Liver (tissue), 9 donors: ENCODE data around the gene VPS37B. TPM values are rescaled to one million over a fixed set of nuclear protein-coding genes. Genes with fewer than 3 reads are reported as not detected.
A peak's percentile ranks its signal among the peaks of the same experiment; 100 is the strongest.

Source experiments
- DNase-seq: peaks from one replicate; pipeline ENCODE4 v3.0.0-alpha.2; 2017; ENCODE audit warnings: low spot score
- H3K27ac ChIP-seq, 2 donors: one replicate each; pipeline ENCODE4 v1.7.0; 2013; ENCODE audit warnings: inconsistent platforms in 2 of 2, low read length in 2 of 2, control low read depth in 1 of 2, low read depth in 1 of 2, mild to moderate bottlenecking in 1 of 2
- H3K27me3 ChIP-seq, 4 donors: one replicate each; pipeline versions ENCODE4 v1.6.1 to v1.7.0; 2013; ENCODE audit warnings: low read length in 3 of 4, inconsistent platforms in 1 of 4, mild to moderate bottlenecking in 1 of 4, moderate library complexity in 1 of 4; ENCODE audit not compliant: control insufficient read depth in 4 of 4, insufficient read depth in 4 of 4
- H3K36me3 ChIP-seq, 4 donors: one replicate each; pipeline versions ENCODE4 v1.6.1 to v1.7.0; 2013; ENCODE audit warnings: low read length in 3 of 4, mild to moderate bottlenecking in 3 of 4, low read depth in 1 of 4, moderate library complexity in 1 of 4; ENCODE audit not compliant: control insufficient read depth in 4 of 4, insufficient read depth in 3 of 4
- H3K4me1 ChIP-seq, 4 donors: one replicate each; pipeline versions ENCODE4 v1.6.1 to v1.7.0; 2013; ENCODE audit warnings: low read length in 3 of 4, mild to moderate bottlenecking in 3 of 4, moderate library complexity in 1 of 4; ENCODE audit not compliant: control insufficient read depth in 4 of 4, insufficient read depth in 4 of 4
- H3K4me3 ChIP-seq, 3 donors: one replicate each; pipeline versions ENCODE4 v1.6.1 to v1.7.0; 2013; ENCODE audit warnings: low read length in 3 of 3, control low read depth in 1 of 3, low read depth in 1 of 3, mild to moderate bottlenecking in 1 of 3
- H3K9ac ChIP-seq, 2 donors: one replicate each; pipeline ENCODE4 v1.7.0; 2013; ENCODE audit warnings: low read length in 2 of 2, mild to moderate bottlenecking in 2 of 2, moderate library complexity in 2 of 2, control low read depth in 1 of 2, low read depth in 1 of 2
- H3K9me3 ChIP-seq, 4 donors: one replicate each; pipeline versions ENCODE4 v1.6.1 to v1.7.0; 2013; ENCODE audit warnings: low read length in 3 of 4; ENCODE audit not compliant: control insufficient read depth in 4 of 4
- ATF3 ChIP-seq: IDR thresholded peaks from 2 replicates; pipeline ENCODE4 v1.6.1; 2016; ENCODE audit warnings: antibody characterized with exemption
- CTCF ChIP-seq: fragments of 150-350 bp; IDR thresholded peaks from 2 replicates; pipeline ENCODE4 v1.5.1; 2017; ENCODE audit warnings: improper control_type of control experiment, low read depth, low read length; ENCODE audit not compliant: missing input control
- EGR1 ChIP-seq, 2 donors: IDR thresholded peaks; 2 replicates each; pipeline ENCODE4 v1.6.1; 2016 to 2018; ENCODE audit warnings: antibody characterized with exemption in 2 of 2, low read depth in 2 of 2
- FOXA1 ChIP-seq: IDR thresholded peaks from 2 replicates; pipeline ENCODE4 v1.6.1; 2016; ENCODE audit warnings: antibody characterized with exemption
- GABPA ChIP-seq, 2 donors: IDR thresholded peaks in 1 of 2; conservative IDR thresholded peaks in 1 of 2; 2 replicates each; pipeline ENCODE4 v1.6.1; 2016; ENCODE audit warnings: antibody characterized with exemption in 2 of 2, mild to moderate bottlenecking in 1 of 2, moderate library complexity in 1 of 2
- HNF4G ChIP-seq: IDR thresholded peaks from 2 replicates; pipeline ENCODE4 v1.6.1; 2016; ENCODE audit warnings: antibody characterized with exemption
- JUND ChIP-seq, 2 donors: IDR thresholded peaks; 2 replicates each; pipeline ENCODE4 v1.6.1; 2016; ENCODE audit warnings: antibody characterized with exemption in 2 of 2
- MAX ChIP-seq: IDR thresholded peaks from 2 replicates; pipeline ENCODE4 v1.6.1; 2016; ENCODE audit warnings: antibody characterized with exemption
- NR2F2 ChIP-seq: IDR thresholded peaks from 2 replicates; pipeline ENCODE4 v1.6.1; 2016; ENCODE audit warnings: antibody characterized with exemption
- RAD21 ChIP-seq, 2 donors: IDR thresholded peaks; 2 replicates each; pipeline ENCODE4 v1.6.1; 2016; ENCODE audit warnings: antibody characterized with exemption in 2 of 2, mild to moderate bottlenecking in 2 of 2
- REST ChIP-seq: IDR thresholded peaks from 2 replicates; pipeline ENCODE4 v1.6.1; 2016; ENCODE audit warnings: antibody characterized with exemption, mild to moderate bottlenecking
- RXRA ChIP-seq, 2 donors: IDR thresholded peaks; 2 replicates each; pipeline ENCODE4 v1.6.1; 2017 to 2018; ENCODE audit warnings: antibody characterized with exemption in 2 of 2, mild to moderate bottlenecking in 1 of 2
- SP1 ChIP-seq: IDR thresholded peaks from 2 replicates; pipeline ENCODE4 v1.6.1; 2018; ENCODE audit warnings: antibody characterized with exemption, mild to moderate bottlenecking
- TAF1 ChIP-seq: conservative IDR thresholded peaks from 2 replicates; pipeline ENCODE4 v1.6.1; 2016; ENCODE audit warnings: antibody characterized with exemption, mild to moderate bottlenecking
- YY1 ChIP-seq: IDR thresholded peaks from 2 replicates; pipeline ENCODE4 v1.6.1; 2016; ENCODE audit warnings: antibody characterized with exemption, mild to moderate bottlenecking
- WGBS: extraction: QIAGEN DNeasy Blood & Tissue Kit; methylation state at CpG from one replicate; pipeline ENCODE4 v1.1.7; 2013; 5-methylcytosine and 5-hydroxymethylcytosine counted together
- polyA plus RNA-seq, 2 donors: library from polyadenylated mRNA; stranded (reverse) in 1 of 2; unstranded in 1 of 2; fragments of 200-250 nt in 1 of 2; fragments of >200 nt in 1 of 2; fragmentation: Nextera tagmentation in 1 of 2; extraction: Ambion mirVana in 1 of 2; gene quantifications; one replicate each; pipeline versions ENCODE4 v1.2.1 to v1.2.3, GENCODE V29; 2013 to 2015
- total RNA-seq, 2 donors: library from RNA; depleted of rRNA; stranded (reverse); fragments of >200 nt; gene quantifications; one replicate each; pipeline ENCODE4 v1.2.3, GENCODE V29; 2014
- donor health status: healthy.
- donor health status: healthy.
- donor health status: healthy.
- donor health status: healthy.
- donor health status: healthy.

Gene VPS37B
- 1 to 10 TPM; 4.4 to 6.8 TPM for total RNA-seq
- polyA plus RNA-seq, result 1 to 10 TPM; 2.3 to 3.2 TPM

- WGBS, result 8% methylated on average over 81 of the region's 81 CpGs
- Histone ChIP-seq H3K27me3 (no peaks in the 10 kb centered on the region), H3K9ac (peak within 1 kb of the TSS; percentile 91 to 99), H3K9me3 (no peaks in the 10 kb centered on the region), H3K27ac (peak within 1 kb of the TSS; percentile 85 to 91), H3K4me1 (peaks cover 1 to 20% (median 18%) of the 10 kb centered on the region in 4 donors), H3K4me3 (peak within 1 kb of the TSS; percentile 78 to 95 (median 92)), H3K36me3 (peaks cover 0 to 2% (median 0%) of the 10 kb centered on the region in 4 donors)
- TF ChIP-seq HNF4G (no peak), JUND (IDR thresholded peaks at IDR 0.05) (peak; percentile 33 to 64), RXRA (IDR thresholded peaks at IDR 0.05) (no peak), FOXA1 (no peak), CTCF (peak; percentile 6), GABPA (IDR thresholded peaks at IDR 0.05 in 1 of 2, conservative IDR thresholded peaks at IDR 0.05 in 1 of 2) (peak; percentile 71 to 90), REST (no peak), TAF1 (no peak), YY1 (peak; percentile 56), MAX (no peak), ATF3 (peak; percentile 54)
- DNase-seq, result peak; percentile 81
These were observed at the start of gene VPS37B for GRCh38 chr12:122895704-122896636. Gene VPS37B, minus strand, starts transcription at chr12:122896124. Its CDS starts 62 bp downstream, at chr12:122896062.

GRCh38 chr12:122944605-122945592 lies 49.0 kb upstream of the VPS37B start:
- no peak overlapping the region for H3K27ac ChIP-seq
- H3K9me3 ChIP-seq, result no peaks in the 10 kb centered on the region
- no peaks in the 10 kb centered on the region for H3K4me1 ChIP-seq
- H3K36me3 ChIP-seq, result no peaks in the 10 kb centered on the region
- TF ChIP-seq RXRA (IDR thresholded peaks at IDR 0.05) (no peak), MAX (no peak), SP1 (no peak), RAD21 (IDR thresholded peaks at IDR 0.05) (no peak), TAF1 (no peak), EGR1 (IDR thresholded peaks at IDR 0.05; ENCODE audit: low read depth in 2 of 2) (no peak), JUND (IDR thresholded peaks at IDR 0.05) (no peak), YY1 (no peak), NR2F2 (no peak), HNF4G (no peak)
- WGBS, result 87% methylated on average over 14 of the region's 14 CpGs
- no peak overlapping the region for H3K4me3 ChIP-seq
- no peaks in the 10 kb centered on the region for H3K27me3 ChIP-seq
- H3K9ac ChIP-seq, result no peak overlapping the region
- DNase-seq, result no peak
